22Rv1 (cell line): ENCODE data around the gene TAF11L13.

Experiments
- CTCF ChIP-seq: fragments of 450-650 bp; IDR thresholded peaks from 2 replicates; pipeline ENCODE4 v1.5.1; 2017; ENCODE audit warnings: mild to moderate bottlenecking
- ZFX ChIP-seq: fragments of 450-650 bp; IDR thresholded peaks from 2 replicates; pipeline ENCODE4 v1.6.1; 2017; ENCODE audit warnings: antibody characterized with exemption, borderline replicate concordance

- no peak for TF ChIP-seq CTCF
- no peak for TF ChIP-seq ZFX
Measured at GRCh38 chr5:17678751-17679324, 47.0 kb downstream of the TAF11L13 start.
